Transverse colon (tissue), 4 donors: ENCODE results near the gene PPFIBP2.

Source experiments
- CTCF ChIP-seq, 5 experiments: fragments of 200-600 bp in 3 of 5; fragments of 450-650 bp in 2 of 5; sonication (generic) in 3 of 5; IDR thresholded peaks; 1 replicate in 2 of 5; 2 replicates in 3 of 5; pipeline ENCODE4 v1.5.1; 2016 to 2017; ENCODE audit warnings: antibody characterized with exemption in 5 of 5, inconsistent platforms in 3 of 5, mild to moderate bottlenecking in 2 of 5, moderate library complexity in 1 of 5
- EP300 ChIP-seq: sonication (generic); formaldehyde crosslinking; IDR thresholded peaks from one replicate; pipeline ENCODE4 v1.6.1; 2017; ENCODE audit warnings: antibody characterized with exemption, low read depth
- POLR2A ChIP-seq: fragments of 450-650 bp; IDR thresholded peaks from one replicate; pipeline ENCODE4 v1.6.1; 2016; ENCODE audit warnings: antibody characterized with exemption, mild to moderate bottlenecking, moderate library complexity
- POLR2AphosphoS5 ChIP-seq, 3 donors: sonication (generic); formaldehyde crosslinking; IDR thresholded peaks; one replicate each; pipeline ENCODE4 v1.6.1; 2016; ENCODE audit warnings: antibody characterized with exemption in 3 of 3

GRCh38 chr11:7534042-7534378 lies 20.2 kb downstream of the PPFIBP2 start:
- TF ChIP-seq CTCF (IDR thresholded peaks at IDR 0.05) (no peak), POLR2A (no peak), POLR2AphosphoS5 (IDR thresholded peaks at IDR 0.05) (no peak), EP300 (no peak)
